Fibroblast of villous mesenchyme (primary cell): ENCODE measurements around the gene PPP3CA. TPM values are rescaled to one million over a fixed set of nuclear protein-coding genes. Genes with fewer than 3 reads are reported as not detected.

Experiments used
- DNase-seq: peaks from one replicate; pipeline ENCODE4 v3.0.0-alpha.2; 2010; ENCODE audit warnings: low read depth
- H3K4me3 ChIP-seq: 2 replicates; pipeline ENCODE4 v1.5.1; 2011; ENCODE audit warnings: low read depth, mild to moderate bottlenecking, low read length
- total RNA-seq: library from RNA; depleted of rRNA; stranded (reverse); fragments of >200 nt; gene quantifications from 2 replicates; pipeline ENCODE4 v1.2.3, GENCODE V29; 2012
- TF ChIP-seq, protein P1 (sequence below): IDR thresholded peaks from 2 replicates; pipeline ENCODE4 v1.5.1; 2012; ENCODE audit warnings: low read depth, mild to moderate bottlenecking, low read length; ENCODE audit not compliant: insufficient read depth

The PPP3CA gene
- total RNA-seq, 1 donor: 47.9 TPM

DNA sequence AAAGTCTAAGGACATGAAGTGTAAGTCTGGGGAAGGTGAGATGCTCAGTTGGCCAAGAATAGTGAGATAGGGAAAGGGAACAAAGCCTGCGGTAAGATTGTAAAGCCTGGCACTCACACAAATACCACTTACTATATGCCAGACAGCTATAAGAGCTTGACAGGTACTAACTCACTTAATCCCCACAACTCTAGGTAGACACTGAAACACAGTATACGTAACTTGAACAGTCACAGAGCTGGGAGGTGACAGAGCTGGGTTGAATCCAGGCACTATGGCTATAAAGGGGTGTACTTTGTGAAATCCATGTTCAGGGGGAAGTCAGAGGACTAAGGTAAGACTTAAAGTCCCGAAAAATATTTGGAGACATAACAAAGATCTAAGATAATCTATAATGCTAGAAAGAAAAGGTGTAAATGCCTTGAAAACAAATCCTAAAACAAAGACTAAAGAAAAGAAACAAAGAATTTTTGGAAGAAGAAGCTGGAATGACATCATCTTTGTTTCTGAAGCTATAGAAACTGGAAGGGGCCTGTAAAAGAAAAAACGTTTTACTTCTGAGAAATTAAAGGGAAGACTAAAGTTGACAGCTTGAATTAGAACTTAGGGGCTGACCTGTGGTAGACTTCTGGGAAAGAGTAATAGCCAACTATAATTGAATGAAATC lies 172.5 kb downstream of the PPP3CA start:
- TF ChIP-seq, protein P1, sequence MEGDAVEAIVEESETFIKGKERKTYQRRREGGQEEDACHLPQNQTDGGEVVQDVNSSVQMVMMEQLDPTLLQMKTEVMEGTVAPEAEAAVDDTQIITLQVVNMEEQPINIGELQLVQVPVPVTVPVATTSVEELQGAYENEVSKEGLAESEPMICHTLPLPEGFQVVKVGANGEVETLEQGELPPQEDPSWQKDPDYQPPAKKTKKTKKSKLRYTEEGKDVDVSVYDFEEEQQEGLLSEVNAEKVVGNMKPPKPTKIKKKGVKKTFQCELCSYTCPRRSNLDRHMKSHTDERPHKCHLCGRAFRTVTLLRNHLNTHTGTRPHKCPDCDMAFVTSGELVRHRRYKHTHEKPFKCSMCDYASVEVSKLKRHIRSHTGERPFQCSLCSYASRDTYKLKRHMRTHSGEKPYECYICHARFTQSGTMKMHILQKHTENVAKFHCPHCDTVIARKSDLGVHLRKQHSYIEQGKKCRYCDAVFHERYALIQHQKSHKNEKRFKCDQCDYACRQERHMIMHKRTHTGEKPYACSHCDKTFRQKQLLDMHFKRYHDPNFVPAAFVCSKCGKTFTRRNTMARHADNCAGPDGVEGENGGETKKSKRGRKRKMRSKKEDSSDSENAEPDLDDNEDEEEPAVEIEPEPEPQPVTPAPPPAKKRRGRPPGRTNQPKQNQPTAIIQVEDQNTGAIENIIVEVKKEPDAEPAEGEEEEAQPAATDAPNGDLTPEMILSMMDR: no peak
- H3K4me3 ChIP-seq: no peak overlapping the region
- DNase-seq: no peak

DNA sequence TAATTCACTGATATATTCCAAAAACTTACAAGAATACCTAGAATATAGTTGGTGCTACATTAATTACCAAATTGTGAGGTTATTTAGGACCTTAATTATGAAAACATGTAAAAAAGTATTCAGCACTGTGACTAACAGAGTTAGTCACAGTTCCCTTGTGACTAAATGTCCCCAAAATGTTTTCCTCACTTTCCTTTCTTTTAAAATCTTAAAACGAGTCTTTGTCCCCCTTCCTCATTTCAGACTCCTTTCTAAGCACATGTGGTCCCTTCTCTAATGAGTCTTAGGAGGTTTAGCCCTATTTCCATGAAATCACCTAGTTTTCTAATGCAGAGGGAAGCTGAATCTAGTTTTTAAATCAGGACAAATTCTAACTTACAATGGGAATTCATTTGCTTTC lies 175.0 kb downstream of the PPP3CA start:
- no peak for DNase-seq
- TF ChIP-seq, protein P1: no peak
- H3K4me3 ChIP-seq: no peak overlapping the region

DNA sequence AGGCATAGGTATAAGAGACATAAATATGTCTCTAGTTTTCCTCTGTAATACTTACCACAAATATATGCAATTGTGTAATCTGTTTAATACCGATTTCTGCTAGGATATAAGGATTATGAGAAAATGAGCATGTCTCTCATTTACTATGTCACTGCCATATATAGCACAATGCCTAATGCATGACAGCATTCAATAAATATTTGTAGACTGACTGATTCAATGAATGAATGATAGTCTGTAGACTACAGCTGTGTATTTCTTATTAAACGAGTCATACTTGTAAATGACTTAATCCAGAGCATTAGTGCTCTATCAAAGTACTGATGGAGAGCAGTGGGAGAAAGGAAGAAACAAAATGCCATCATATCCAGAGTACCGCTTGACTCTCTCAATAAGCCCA lies 175.6 kb downstream of the PPP3CA start:
- no peak for DNase-seq
- H3K4me3 ChIP-seq: no peak overlapping the region
- TF ChIP-seq, protein P1: no peak

DNA sequence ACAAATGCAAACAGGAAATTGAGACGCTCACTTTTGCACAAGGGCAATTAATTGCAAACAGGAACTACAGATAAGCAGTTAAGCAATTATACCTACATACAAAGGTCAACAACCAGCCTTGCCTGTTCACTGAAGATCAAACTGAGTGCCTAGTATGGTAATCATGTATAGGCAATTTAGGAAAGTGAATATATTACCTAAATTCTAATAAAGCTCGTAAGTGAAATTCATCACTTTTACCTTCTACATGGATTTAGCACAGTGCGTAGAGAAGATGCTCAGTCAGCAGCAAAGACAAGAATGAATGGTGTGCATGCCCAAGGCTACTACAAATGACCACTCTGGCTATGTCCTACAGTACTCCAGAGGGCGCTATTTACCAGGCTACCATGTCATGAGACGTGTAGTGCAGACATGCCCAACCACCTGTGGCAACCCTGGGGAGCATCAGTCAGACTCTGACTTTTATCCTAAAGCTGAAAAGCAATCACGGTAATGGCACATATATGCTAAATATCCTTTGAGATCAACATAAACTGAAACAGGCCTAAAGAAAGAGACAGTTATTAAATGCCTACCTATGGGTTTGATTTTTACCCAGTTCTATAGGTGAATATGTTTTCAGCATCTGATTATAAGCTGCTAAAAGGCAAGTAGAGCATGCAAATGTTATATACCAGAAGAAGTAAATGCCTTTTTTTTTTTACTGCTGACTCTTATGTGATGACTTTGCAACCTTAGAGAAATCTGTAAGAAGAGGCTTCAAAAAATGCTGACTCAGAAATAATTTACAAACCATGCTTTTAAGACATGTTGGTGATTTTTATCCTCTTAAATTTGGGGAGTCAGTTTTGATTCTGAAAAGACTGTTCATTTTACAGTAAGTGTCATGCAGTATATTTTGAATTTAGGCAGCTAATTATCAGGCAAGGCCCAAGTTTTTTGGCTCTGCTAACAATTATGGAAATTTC lies 178.0 kb downstream of the PPP3CA start:
- DNase-seq: peak; percentile 76
- TF ChIP-seq, protein P1: peak; percentile 83

DNA sequence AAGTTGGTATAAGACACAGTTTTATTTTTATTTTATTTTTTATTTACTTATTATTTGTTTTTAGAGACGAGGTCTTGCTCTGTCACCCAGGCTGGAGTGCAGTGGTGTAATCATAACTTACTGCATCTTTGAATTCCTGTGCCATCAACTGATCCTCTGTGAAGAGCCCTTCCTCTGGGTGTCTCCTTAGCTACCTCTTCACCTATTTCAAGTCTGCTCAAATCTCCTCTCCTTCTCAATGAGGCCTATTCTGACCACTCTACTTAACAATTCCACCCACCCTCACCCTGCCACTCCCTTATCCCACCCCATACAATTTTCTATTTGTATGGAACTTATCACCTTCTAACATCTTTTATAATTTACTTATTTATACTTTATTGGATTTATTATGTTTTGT lies 183.4 kb downstream of the PPP3CA start:
- H3K4me3 ChIP-seq: no peak overlapping the region
- TF ChIP-seq, protein P1: no peak
- DNase-seq: peak; percentile 61

More for the DNA sequence above, 178.0 kb downstream of the PPP3CA start:
- H3K4me3 ChIP-seq: no peak overlapping the region

DNA sequence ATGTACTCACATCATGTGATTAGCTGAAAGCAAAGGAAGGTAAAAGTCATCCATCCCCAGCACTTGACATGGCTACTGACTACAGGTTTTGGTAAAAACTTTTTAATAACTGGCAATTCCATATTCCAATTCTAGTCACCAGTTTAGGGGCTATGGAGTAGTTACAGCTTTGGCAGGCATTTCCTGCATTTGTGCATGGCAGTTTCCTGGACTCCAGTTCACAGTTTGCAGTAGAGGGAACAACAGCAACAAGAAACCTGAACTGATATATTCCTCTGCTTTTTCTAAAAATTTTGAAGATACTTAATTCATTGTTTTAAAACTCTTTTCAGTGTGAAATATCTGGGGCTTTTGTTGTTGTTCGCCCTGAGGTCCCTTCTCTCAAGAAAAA lies 184.3 kb downstream of the PPP3CA start:
- no peak overlapping the region for H3K4me3 ChIP-seq
- DNase-seq: no peak
- TF ChIP-seq, protein P1: no peak
